H1 (cell line): ENCODE results near the gene GTF3C2.

ENCODE experiments used
- ATF3 ChIP-seq: IDR thresholded peaks from 2 replicates; pipeline ENCODE4 v1.6.1; 2011; ENCODE audit warnings: low read depth, mild to moderate bottlenecking, low read length; ENCODE audit not compliant: insufficient read depth
- BACH1 ChIP-seq: IDR thresholded peaks from 2 replicates; pipeline ENCODE4 v1.6.1; 2012; ENCODE audit warnings: low read length, improper control_type of control experiment
- CBX5 ChIP-seq: fragments of 300-800, 300-1000 bp; sonication (generic); IDR thresholded peaks from 2 replicates; pipeline ENCODE4 v1.7.1; 2016; ENCODE audit warnings: antibody characterized with exemption, low read length, low read depth
- CHD2 ChIP-seq: IDR thresholded peaks from 2 replicates; pipeline ENCODE4 v1.6.1; 2012; ENCODE audit warnings: low read length, improper control_type of control experiment
- CHD7 ChIP-seq: fragments of 300-600 bp; sonication (generic); IDR thresholded peaks from 2 replicates; pipeline ENCODE4 v1.7.1; 2012; ENCODE audit warnings: low read length, moderate library complexity, mild to moderate bottlenecking, inconsistent platforms; ENCODE audit not compliant: insufficient replicate concordance
- CTCF ChIP-seq, 3 experiments: IDR thresholded peaks; 1 replicate in 2 of 3; 2 replicates in 1 of 3; pipeline versions ENCODE4 v1.5.1 to v1.6.1; 2011; ENCODE audit warnings: low read length in 3 of 3, mild to moderate bottlenecking in 3 of 3, inconsistent platforms in 2 of 3, low read depth in 1 of 3, moderate library complexity in 1 of 3; ENCODE audit not compliant: insufficient read depth in 1 of 3; ENCODE audit errors: control extremely low read depth in 1 of 3
- EZH2 ChIP-seq: fragments of 200-600 bp; sonication (generic); IDR thresholded peaks from 2 replicates; pipeline ENCODE4 v1.7.1; 2012; ENCODE audit warnings: low read depth, mild to moderate bottlenecking, moderate library complexity, low read length, inconsistent platforms; ENCODE audit not compliant: severe bottlenecking
- GABPA ChIP-seq: IDR thresholded peaks from 2 replicates; pipeline ENCODE4 v1.6.1; 2011; ENCODE audit warnings: mild to moderate bottlenecking, low read length, moderate library complexity, borderline replicate concordance; ENCODE audit not compliant: insufficient read depth
- MAX ChIP-seq: IDR thresholded peaks from 2 replicates; pipeline ENCODE4 v1.6.1; 2012; ENCODE audit warnings: inconsistent platforms
- POLR2A ChIP-seq, 2 experiments: IDR thresholded peaks; 1 replicate in 1 of 2; 2 replicates in 1 of 2; pipeline ENCODE4 v1.6.1; 2011; ENCODE audit warnings: low read depth in 2 of 2, low read length in 2 of 2, mild to moderate bottlenecking in 2 of 2; ENCODE audit errors: control extremely low read depth in 1 of 2
- POLR2AphosphoS5 ChIP-seq: IDR thresholded peaks from 2 replicates; pipeline ENCODE4 v1.6.1; 2011; ENCODE audit warnings: low read depth, low read length
- RAD21 ChIP-seq, 2 experiments: IDR thresholded peaks in 1 of 2; conservative IDR thresholded peaks in 1 of 2; 2 replicates each; pipeline ENCODE4 v1.6.1; 2011; ENCODE audit warnings: low read depth in 2 of 2, low read length in 2 of 2, improper control_type of control experiment in 1 of 2, inconsistent platforms in 1 of 2, mild to moderate bottlenecking in 1 of 2, moderate library complexity in 1 of 2
- SUZ12 ChIP-seq: fragments of 200-600 bp; sonication (generic); IDR thresholded peaks from 2 replicates; pipeline ENCODE4 v1.6.1; 2012; ENCODE audit warnings: mild to moderate bottlenecking, inconsistent platforms, low read length, moderate library complexity, mixed read lengths
- YY1 ChIP-seq: IDR thresholded peaks from 2 replicates; pipeline ENCODE4 v1.6.1; 2011; ENCODE audit warnings: low read depth, mild to moderate bottlenecking, low read length

GRCh38 chr2:27370816-27371620 lies 14.5 kb upstream of the GTF3C2 start:
- TF ChIP-seq EZH2 (no peak), CHD7 (no peak), CTCF (IDR thresholded peaks at IDR 0.05; ENCODE audit: control extremely low read depth in 1 of 3, insufficient read depth in 1 of 3, low read depth in 1 of 3, low read length in 3 of 3) (no peak), MAX (peak; percentile 85), CHD2 (no peak), POLR2AphosphoS5 (no peak), ATF3 (no peak), CBX5 (no peak), YY1 (no peak), POLR2A (IDR thresholded peaks at IDR 0.05; ENCODE audit: control extremely low read depth in 1 of 2, low read depth in 2 of 2, low read length in 2 of 2) (no peak), BACH1 (no peak), GABPA (no peak), SUZ12 (no peak), RAD21 (IDR thresholded peaks at IDR 0.05 in 1 of 2, conservative IDR thresholded peaks at IDR 0.05 in 1 of 2; ENCODE audit: low read depth in 2 of 2, low read length in 2 of 2) (no peak)
